IMR-90 (cell line): Measurements from ENCODE around the gene C17orf100. TPM values are rescaled to one million over a fixed set of nuclear protein-coding genes. Genes with fewer than 3 reads are reported as not detected.

Source experiments
- CTCF ChIP-seq: conservative IDR thresholded peaks from 2 replicates; pipeline ENCODE4 v1.5.1; 2012; ENCODE audit warnings: mild to moderate bottlenecking, low read depth, low read length, improper control_type of control experiment
- polyA plus RNA-seq, 3 experiments: library from polyadenylated mRNA; depleted of rRNA; stranded (reverse); fragments of >200 nt; gene quantifications; 2 replicates each; pipeline ENCODE4 v1.2.3, GENCODE V29; 2012; ENCODE audit warnings: low replicate concordance in 1 of 3
- total RNA-seq: library from RNA; depleted of rRNA; stranded (reverse); fragments of >200 nt; gene quantifications from 2 replicates; pipeline ENCODE4 v1.2.3, GENCODE V29; 2012

Gene C17orf100
- total and polyA plus RNA-seq, 2 of the 4 experiments (the other 2 are of a cell fraction), result 0.18 to 1.8 TPM

GRCh38 chr17:6639586-6640535 lies 11.7 kb upstream of the C17orf100 start (continued):
- no peak for TF ChIP-seq CTCF
